PFSK-1 (cell line): ENCODE data around the gene FOXF2.

Experiments used
- POLR2AphosphoS5 ChIP-seq: IDR thresholded peaks from 2 replicates; pipeline ENCODE4 v1.6.1; 2012; ENCODE audit warnings: low read depth, mild to moderate bottlenecking, control low read depth, low read length, moderate library complexity
- SIN3A ChIP-seq: IDR thresholded peaks from 2 replicates; pipeline ENCODE4 v1.6.1; 2012; ENCODE audit warnings: mild to moderate bottlenecking, low read length, moderate library complexity, borderline replicate concordance; ENCODE audit not compliant: insufficient read depth
- TAF1 ChIP-seq: IDR thresholded peaks from 2 replicates; pipeline ENCODE4 v1.6.1; 2012; ENCODE audit warnings: low read length, control low read depth, borderline replicate concordance; ENCODE audit not compliant: insufficient read depth
- TF ChIP-seq, protein P1 (sequence below), 2 experiments: IDR thresholded peaks; 2 replicates each; pipeline versions ENCODE4 v1.6.1 to v1.8.0; 2011 to 2012; ENCODE audit warnings: low read depth in 2 of 2, low read length in 2 of 2, control low read depth in 1 of 2, inconsistent platforms in 1 of 2, mild to moderate bottlenecking in 1 of 2, moderate library complexity in 1 of 2; ENCODE audit not compliant: insufficient read depth in 1 of 2

DNA sequence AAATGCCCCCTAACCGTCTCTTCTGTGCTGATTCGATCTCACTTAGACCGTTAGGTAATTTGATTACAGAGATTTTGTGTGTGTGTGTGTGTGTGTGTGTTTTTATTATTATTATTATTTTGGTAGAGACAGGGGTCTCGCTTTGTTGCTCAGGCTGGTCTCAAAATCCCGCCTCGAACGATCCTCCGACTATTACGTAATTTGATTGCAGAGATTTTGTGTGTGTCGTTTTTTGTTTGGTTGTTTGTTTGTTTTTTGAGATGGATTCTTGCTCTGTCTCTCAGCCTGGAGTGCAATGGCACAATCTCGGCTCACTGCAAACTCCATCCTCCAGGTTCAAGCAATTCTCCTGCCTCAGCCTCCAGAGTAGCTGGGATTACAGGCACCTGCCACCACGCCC, 28.3 kb downstream of the FOXF2 start:
- TF ChIP-seq POLR2AphosphoS5 = no peak
- TF ChIP-seq TAF1 = no peak
- TF ChIP-seq, protein P1, sequence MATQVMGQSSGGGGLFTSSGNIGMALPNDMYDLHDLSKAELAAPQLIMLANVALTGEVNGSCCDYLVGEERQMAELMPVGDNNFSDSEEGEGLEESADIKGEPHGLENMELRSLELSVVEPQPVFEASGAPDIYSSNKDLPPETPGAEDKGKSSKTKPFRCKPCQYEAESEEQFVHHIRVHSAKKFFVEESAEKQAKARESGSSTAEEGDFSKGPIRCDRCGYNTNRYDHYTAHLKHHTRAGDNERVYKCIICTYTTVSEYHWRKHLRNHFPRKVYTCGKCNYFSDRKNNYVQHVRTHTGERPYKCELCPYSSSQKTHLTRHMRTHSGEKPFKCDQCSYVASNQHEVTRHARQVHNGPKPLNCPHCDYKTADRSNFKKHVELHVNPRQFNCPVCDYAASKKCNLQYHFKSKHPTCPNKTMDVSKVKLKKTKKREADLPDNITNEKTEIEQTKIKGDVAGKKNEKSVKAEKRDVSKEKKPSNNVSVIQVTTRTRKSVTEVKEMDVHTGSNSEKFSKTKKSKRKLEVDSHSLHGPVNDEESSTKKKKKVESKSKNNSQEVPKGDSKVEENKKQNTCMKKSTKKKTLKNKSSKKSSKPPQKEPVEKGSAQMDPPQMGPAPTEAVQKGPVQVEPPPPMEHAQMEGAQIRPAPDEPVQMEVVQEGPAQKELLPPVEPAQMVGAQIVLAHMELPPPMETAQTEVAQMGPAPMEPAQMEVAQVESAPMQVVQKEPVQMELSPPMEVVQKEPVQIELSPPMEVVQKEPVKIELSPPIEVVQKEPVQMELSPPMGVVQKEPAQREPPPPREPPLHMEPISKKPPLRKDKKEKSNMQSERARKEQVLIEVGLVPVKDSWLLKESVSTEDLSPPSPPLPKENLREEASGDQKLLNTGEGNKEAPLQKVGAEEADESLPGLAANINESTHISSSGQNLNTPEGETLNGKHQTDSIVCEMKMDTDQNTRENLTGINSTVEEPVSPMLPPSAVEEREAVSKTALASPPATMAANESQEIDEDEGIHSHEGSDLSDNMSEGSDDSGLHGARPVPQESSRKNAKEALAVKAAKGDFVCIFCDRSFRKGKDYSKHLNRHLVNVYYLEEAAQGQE (IDR thresholded peaks at IDR 0.05; ENCODE audit: insufficient read depth in 1 of 2, low read depth in 2 of 2, low read length in 2 of 2) = no peak
- TF ChIP-seq SIN3A = no peak
